Activated naive CD4-positive, alpha-beta T cell treated with anti-CD3 and anti-CD28 coated beads, Interleukin-2, amount 50 U/mL, for 72 hours (primary cell): ENCODE data around the gene MGST1. TPM values are rescaled to one million over a fixed set of nuclear protein-coding genes. Genes with fewer than 3 reads are reported as not detected.

Experiments
- ATAC-seq, 2 donors: fragments of 150-1000 bp; cut with Tn5 transposase; 2 replicates each; pipeline ENCODE4 v1.10.0; 2021; ENCODE audit warnings: mild to moderate bottlenecking in 2 of 2, moderate library complexity in 2 of 2
- DNase-seq, 2 donors: peaks; one replicate each; pipeline ENCODE4 v3.0.0; 2021 to 2022; ENCODE audit warnings: low spot score in 2 of 2
- H3K27ac Mint-ChIP-seq, 2 donors: one replicate each; pipeline ENCODE4 v1.8.0; 2022; ENCODE audit warnings: mild to moderate bottlenecking in 2 of 2, mixed read lengths in 2 of 2
- H3K36me3 Mint-ChIP-seq, 2 donors: one replicate each; pipeline ENCODE4 v1.8.0; 2022; ENCODE audit warnings: mixed read lengths in 2 of 2
- H3K9me3 Mint-ChIP-seq, 2 donors: one replicate each; pipeline ENCODE4 v1.8.0; 2022; ENCODE audit warnings: mixed read lengths in 2 of 2
- total RNA-seq, 2 donors: library from RNA; stranded (reverse); gene quantifications; one replicate each; pipeline ENCODE4 v1.2.3, GENCODE V29; 2022

Gene MGST1, protein sequence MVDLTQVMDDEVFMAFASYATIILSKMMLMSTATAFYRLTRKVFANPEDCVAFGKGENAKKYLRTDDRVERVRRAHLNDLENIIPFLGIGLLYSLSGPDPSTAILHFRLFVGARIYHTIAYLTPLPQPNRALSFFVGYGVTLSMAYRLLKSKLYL
- total RNA-seq, result not detected

DNA sequence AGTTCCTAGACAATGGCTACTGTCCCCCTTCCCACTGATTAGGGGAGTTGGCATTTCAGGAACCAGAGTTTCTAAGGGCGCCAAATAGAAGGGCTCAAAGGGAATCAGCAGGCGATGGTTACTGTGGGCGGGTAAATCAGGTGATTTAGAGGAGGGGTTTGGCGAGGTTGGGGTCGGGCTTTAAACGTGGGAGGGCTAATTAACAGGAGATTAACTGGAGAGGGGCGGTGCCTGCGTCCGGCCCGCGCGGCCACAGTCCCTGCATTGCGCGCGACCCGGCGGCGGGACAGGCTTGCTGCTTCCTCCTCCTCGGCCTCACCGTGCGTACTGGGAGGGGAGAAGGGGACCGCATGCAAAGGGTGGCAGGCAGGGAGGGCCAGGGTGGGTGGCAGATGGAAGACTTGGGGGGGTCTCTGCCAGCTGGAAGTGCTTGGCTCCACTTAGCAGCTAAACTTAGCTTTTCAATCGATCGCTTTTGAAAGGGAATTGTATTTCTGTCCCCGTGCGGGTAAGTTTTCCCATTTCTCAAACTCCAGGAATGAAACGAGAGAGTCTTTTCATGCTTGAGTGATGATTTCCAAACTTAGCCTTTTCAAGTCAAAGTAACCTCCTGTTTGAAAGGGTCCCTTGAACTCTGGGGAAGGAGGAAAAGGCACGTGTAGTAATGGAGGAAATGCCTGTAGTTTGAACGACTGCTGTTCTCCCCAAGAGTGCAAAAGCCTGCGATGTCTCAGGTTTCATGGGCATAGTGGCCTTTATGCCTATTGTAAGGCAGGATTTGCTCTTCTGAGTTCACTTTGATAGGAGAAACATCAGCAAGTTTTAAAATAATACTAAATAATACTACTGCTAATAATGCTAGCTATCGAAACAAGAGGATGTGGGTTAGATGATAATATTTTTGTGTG, at the start of gene MGST1:
MGST1 (plus strand) TSS at position 255 of the 908 bp plus-strand sequence. CDS start 6,608 bp downstream, outside the sequence.
- H3K9me3 Mint-ChIP-seq, result peaks cover 4% of the 10 kb centered on the region in 2 donors
- ATAC-seq, result no peak
- H3K36me3 Mint-ChIP-seq, result peaks cover 0 to 7% of the 10 kb centered on the region in 2 donors
- DNase-seq, result no peak
- no peak within 1 kb of the TSS for H3K27ac Mint-ChIP-seq

DNA sequence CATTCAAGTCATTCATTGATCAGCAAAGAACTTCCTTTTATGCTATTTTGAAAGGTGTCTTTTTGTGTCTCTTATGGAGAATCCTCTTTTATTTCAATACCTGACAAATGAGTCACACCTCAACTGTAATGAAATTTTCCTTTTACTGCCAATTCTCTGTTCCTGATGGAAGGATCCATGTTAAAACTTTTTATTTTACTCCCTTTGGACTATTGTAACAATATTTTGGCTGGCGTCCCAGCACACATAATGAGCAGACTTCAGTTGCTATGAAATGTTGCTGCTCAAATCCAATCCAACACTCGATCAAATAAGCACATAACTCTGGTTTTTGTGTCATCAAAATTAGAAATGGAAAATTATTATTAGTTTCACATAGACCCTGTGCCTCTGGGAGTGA, 48.0 kb upstream of the MGST1 start:
- peaks cover 3 to 9% of the 10 kb centered on the region in 2 donors for H3K9me3 Mint-ChIP-seq
- DNase-seq, result no peak
- no peaks in the 10 kb centered on the region for H3K36me3 Mint-ChIP-seq
- no peak overlapping the region for H3K27ac Mint-ChIP-seq
- no peak for ATAC-seq

DNA sequence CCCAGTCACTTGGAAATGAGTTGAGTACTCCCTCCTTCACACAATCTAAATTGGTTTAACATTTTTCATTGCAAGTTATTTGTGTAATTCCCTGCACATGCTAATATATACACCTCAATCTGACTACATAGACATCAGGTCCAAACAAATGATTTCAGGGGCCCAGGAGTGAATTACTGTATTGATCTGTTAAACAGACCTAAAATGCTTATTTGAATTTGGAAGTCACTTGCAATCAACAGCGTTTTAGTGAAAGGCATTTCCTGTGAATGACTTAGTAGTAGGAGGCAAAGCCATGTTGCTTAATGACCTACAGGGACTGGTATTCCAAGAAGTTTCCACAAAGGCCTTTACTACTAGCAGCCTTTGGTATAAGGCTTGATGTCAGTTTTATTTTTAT, 47.3 kb upstream of the MGST1 start:
- Mint-ChIP-seq H3K27ac (no peak overlapping the region), H3K9me3 (peaks cover 4 to 9% of the 10 kb centered on the region in 2 donors), H3K36me3 (no peaks in the 10 kb centered on the region)
- DNase-seq (no peak), ATAC-seq (no peak)

DNA sequence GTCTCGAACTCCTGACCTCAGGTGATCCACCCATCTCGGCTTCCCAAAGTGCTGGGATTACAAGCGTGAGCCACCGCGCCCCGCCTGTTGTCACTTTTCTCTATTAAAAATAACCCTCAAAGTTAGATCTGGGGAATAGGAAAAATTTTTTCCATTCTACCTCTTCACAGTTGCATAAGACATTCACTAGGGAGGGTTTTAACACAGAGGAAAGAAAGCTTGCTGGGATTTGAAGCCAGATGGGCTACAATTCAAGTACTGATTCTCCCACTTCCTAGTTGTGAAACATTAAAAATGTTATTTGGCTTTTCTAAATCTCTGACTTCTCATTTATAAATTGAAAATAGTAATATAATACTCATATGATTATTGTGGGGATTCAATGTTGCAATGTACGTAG, 46.7 kb upstream of the MGST1 start:
- Mint-ChIP-seq H3K36me3 (no peaks in the 10 kb centered on the region), H3K9me3 (peaks cover 6 to 9% of the 10 kb centered on the region in 2 donors), H3K27ac (no peak overlapping the region)
- ATAC-seq, result no peak
- DNase-seq, result no peak

DNA sequence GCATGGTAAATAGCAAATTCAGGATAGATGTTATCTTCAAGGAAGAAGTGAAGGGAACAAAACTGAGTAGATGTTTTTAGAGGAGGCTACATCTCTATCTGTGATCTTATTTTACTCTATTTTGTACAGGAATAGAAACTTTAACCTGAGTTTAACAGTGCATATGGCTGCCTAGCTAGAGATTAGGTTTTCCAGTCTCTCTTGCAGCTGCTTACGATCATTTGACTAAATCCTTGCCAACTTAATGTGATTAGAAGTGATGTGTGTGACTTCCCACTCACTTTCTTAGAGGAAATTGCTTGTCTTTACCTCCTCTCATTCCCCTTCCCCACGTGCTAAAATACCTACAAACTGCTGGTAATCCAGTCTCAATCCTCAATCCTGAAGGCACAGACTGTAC, 43.5 kb upstream of the MGST1 start:
- H3K27ac Mint-ChIP-seq, result no peak overlapping the region
- DNase-seq (no peak), ATAC-seq (no peak)
- peaks cover 6 to 7% of the 10 kb centered on the region in 2 donors for H3K9me3 Mint-ChIP-seq
- no peaks in the 10 kb centered on the region for H3K36me3 Mint-ChIP-seq

DNA sequence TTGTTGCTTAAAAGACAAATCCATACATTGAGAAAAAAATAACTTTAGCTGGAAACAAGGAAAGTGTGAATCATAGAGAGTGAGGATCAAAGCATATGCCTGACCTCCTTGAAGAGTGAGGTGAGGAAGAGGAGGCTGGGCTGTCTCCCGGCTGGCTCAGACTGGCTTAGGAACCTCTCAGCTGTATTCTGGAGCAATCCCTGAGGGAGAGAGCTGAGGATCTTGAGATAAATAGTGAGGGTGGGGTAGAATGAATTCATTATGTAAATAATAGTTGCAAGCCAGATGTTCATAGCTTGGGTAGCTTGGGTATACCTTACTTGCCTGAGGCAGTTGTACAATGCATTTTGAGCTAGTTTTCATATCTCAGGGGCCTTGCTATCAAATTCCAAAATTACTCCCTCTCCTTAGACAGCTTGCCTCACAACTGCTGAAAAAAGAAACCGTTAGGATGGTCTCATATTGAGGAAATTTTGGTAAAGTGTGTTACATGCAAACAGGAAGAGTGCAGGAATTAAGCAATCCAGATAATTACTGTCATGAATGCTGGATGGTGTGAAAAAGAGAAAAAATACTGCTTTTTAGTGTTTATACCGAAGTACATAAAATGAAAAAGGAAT, 39.5 kb upstream of the MGST1 start:
- peaks cover 20 to 29% of the 10 kb centered on the region in 2 donors for H3K9me3 Mint-ChIP-seq
- H3K27ac Mint-ChIP-seq, result no peak overlapping the region
- no peak for ATAC-seq

DNA sequence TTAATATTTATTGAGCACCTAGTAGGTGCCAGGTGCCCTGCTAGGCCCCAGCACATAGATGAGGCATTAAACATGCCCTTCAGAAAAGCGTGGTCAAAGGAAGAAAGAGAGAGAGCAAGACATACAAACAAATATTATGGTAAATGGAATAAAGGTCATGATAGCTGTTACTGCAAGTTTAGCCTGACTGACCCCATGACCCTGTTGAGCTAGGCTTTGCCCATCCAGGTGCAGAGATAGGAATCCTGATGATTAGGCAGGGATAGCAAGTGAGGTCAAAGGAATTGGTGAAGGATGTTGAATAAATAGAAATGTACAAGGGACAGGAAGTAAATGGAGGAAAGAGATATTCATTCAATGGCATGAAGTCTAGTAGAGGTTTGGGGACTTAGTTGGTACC, 36.5 kb upstream of the MGST1 start:
- Mint-ChIP-seq H3K9me3 (peaks cover 17 to 40% of the 10 kb centered on the region in 2 donors), H3K36me3 (peaks cover 0 to 5% of the 10 kb centered on the region in 2 donors), H3K27ac (no peak overlapping the region)
- no peak for ATAC-seq
- DNase-seq, result no peak

More for the DNA sequence above, 39.5 kb upstream of the MGST1 start:
- no peaks in the 10 kb centered on the region for H3K36me3 Mint-ChIP-seq
- no peak for DNase-seq

DNA sequence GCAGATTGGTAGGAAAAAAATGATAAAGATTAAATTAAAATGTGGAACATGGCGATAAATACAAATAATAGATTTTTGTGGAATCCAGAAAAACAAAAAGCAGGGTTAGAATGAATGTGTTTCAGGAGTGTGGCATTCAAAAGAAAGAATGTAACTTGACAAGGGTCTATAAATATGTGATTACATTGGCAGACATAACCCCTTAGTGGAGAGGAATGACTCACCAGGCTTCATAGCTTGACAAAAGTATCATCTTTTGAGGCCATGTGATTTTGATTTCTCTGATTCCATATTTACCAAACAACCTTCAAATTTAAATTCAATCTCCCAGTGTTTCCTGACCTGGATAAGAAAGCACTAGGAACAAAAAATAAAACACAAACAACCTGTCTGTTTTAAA, 24.4 kb upstream of the MGST1 start:
- ATAC-seq, result no peak
- no peak for DNase-seq
- Mint-ChIP-seq H3K9me3 (peaks cover 12 to 32% of the 10 kb centered on the region in 2 donors), H3K36me3 (no peaks in the 10 kb centered on the region), H3K27ac (no peak overlapping the region)

DNA sequence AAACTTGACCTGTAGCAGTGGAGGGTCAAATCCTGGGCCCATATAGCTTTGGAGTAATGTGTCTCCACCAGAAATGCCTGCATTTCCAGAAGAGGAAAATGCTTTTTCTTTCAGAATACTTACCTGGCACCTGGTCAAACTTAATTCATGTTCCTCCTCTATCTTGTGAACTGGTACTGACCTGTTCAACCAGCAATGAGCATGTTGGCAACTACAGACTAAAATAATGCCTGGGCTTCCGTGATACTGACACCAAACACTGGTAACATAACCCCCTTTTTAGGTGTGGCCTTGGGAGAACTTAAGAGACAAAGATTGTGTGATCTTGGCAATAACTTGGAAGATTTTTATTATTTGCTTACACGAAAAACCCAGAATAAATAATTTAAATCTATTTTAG, 23.8 kb upstream of the MGST1 start:
- no peak for ATAC-seq

DNA sequence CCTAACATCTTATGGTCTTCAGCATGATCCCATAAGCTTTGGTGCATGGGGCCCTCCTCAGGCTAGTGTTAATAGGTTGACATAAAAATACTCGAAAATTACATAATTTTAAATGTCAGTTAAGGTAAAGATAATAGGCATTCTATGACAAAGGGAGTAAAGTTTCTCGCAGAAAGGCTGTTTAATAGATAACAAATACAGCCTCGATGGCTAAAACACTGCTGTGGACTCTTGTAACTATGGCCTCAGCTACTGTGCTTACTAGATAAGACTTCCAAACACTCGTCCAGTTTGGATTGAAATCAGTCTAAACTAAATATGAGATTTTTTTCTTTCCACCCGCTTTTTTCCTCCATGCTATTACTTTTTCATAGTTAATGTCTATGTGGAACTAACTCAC, 23.2 kb upstream of the MGST1 start:
- no peak overlapping the region for H3K27ac Mint-ChIP-seq
- H3K36me3 Mint-ChIP-seq, result no peaks in the 10 kb centered on the region
- peaks cover 16 to 36% of the 10 kb centered on the region in 2 donors for H3K9me3 Mint-ChIP-seq
- DNase-seq, result no peak
- no peak for ATAC-seq

More for the DNA sequence above, 23.8 kb upstream of the MGST1 start:
- H3K9me3 Mint-ChIP-seq, result peaks cover 14 to 38% of the 10 kb centered on the region in 2 donors
- DNase-seq, result no peak
- no peaks in the 10 kb centered on the region for H3K36me3 Mint-ChIP-seq
- H3K27ac Mint-ChIP-seq, result no peak overlapping the region

DNA sequence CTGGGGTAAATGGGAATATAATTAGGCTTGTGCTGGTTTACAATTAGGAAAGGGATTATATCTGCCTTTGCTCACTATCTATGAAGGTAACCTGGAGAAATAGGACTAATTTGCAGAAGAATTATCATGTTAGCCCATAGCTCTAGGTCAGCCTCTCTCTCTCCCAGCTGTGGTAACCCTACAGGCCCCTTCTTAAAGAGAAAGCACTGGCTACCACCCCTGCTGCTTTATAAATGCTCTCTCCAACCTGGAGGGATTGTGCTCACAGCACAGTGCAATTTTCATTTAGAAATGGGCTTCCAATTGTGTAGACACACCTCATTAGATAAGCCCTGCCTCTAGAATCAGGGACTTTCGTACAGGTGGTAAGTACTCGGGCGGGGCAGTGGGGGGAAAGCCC, 22.7 kb upstream of the MGST1 start:
- ATAC-seq (no peak), DNase-seq (no peak)
- H3K27ac Mint-ChIP-seq, result no peak overlapping the region

DNA sequence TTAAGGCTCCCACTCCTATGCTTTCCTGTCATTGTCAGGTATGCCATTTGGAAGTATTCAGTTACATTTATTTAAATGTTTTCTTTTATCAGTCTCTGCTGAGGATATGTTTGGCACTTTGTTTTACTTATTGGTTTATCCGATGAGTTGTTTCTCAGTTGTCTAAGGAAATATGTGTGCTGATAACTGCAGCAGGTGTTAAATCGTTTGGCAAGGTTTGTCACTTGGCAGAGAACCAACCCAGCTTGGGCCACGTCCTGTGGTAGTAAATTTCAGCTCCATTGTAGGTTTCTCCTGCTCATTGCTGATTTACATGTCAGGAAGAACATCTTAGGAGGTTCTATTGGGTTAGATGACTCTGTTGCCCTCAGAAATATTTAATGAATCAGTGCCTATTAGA, 22.0 kb upstream of the MGST1 start:
- H3K36me3 Mint-ChIP-seq, result no peaks in the 10 kb centered on the region
- no peak for ATAC-seq

More for the DNA sequence above, 22.7 kb upstream of the MGST1 start:
- H3K36me3 Mint-ChIP-seq, result no peaks in the 10 kb centered on the region
- H3K9me3 Mint-ChIP-seq, result peaks cover 16 to 35% of the 10 kb centered on the region in 2 donors

DNA sequence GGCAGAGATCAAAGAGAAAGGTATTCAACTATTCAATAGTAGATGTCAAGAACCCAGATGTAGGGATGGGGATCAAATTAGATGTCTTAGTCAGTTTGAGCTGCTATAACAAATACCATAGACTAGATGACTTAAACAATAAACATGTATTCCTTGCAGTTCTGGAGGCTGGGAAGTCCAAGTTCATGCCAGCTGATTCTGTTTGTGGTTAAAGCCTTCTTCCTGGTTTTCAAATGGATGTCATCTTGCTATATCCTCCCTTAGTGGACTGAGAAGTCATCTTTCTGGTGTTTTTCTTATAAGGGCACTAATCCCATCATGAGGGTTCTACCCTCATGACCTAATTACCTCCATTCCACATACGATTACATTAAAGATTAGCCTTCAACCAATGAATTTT, 19.5 kb upstream of the MGST1 start:
- ATAC-seq, result no peak
- no peak for DNase-seq
- Mint-ChIP-seq H3K9me3 (peaks cover 9 to 20% of the 10 kb centered on the region in 2 donors), H3K36me3 (no peaks in the 10 kb centered on the region), H3K27ac (no peak overlapping the region)

More for the DNA sequence above, 22.0 kb upstream of the MGST1 start:
- H3K9me3 Mint-ChIP-seq, result peaks cover 16 to 33% of the 10 kb centered on the region in 2 donors
- H3K27ac Mint-ChIP-seq, result no peak overlapping the region
- no peak for DNase-seq

DNA sequence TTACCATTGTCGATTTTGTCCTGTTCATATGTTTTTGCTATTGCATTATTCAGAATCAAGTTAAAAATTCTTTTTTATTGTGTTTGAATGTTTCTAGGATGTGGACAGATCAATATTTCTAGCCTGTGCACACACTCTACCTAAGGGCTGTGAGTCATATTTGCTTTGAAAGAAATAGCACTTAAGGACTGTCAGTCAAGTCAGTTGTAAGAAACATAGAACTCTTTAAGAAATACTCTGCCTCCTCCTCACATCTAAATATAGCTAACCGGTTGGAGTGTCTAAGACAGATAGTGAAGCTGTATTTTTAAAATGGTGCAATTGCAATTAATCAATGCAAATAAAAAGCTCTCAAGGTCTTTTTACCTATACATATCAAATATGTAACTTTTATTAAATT, 17.9 kb upstream of the MGST1 start:
- Mint-ChIP-seq H3K9me3 (peaks cover 17 to 25% of the 10 kb centered on the region in 2 donors), H3K36me3 (no peaks in the 10 kb centered on the region), H3K27ac (no peak overlapping the region)
- ATAC-seq (no peak), DNase-seq (no peak)

DNA sequence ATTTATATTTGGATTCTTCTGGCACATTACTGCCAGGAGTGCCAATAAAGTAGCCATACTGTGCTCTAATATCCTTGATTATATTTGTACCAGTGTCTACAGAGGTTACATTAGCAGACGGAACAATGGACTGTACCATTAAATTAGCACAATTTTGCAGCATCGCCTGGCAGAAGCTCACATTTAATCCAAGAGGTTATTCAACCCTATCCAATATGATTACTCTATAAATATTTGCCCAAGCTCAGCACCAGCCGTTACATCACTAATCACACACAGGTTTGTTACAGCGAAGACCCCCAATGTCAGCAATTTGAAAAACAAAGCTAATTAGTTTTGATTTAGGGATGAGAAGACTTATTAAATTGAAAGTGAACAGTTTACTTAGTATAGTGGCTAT, 16.9 kb upstream of the MGST1 start:
- DNase-seq, result no peak
- Mint-ChIP-seq H3K36me3 (no peaks in the 10 kb centered on the region), H3K9me3 (peaks cover 18 to 28% of the 10 kb centered on the region in 2 donors), H3K27ac (no peak overlapping the region)
- no peak for ATAC-seq

DNA sequence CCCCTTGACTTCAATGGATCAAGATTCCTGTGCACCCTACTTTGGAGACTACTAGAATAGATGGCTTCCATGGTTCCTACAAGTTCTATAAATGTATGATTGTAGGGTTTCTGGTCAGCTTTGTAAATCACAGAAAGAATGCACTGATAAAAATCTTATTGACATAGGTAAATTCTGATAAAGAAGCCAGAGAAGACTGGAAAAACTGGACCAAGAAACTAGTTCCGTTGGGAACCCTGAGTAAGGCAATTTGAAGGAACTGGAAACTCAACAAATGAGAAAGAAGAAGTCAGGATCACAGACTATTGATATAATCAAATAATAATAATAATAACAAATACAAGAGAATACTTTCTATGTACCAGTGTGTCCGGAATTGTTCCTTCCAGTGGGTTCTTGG, 15.4 kb upstream of the MGST1 start:
- DNase-seq (no peak), ATAC-seq (no peak)
- H3K36me3 Mint-ChIP-seq, result no peaks in the 10 kb centered on the region
- no peak overlapping the region for H3K27ac Mint-ChIP-seq
- peaks cover 20 to 26% of the 10 kb centered on the region in 2 donors for H3K9me3 Mint-ChIP-seq

DNA sequence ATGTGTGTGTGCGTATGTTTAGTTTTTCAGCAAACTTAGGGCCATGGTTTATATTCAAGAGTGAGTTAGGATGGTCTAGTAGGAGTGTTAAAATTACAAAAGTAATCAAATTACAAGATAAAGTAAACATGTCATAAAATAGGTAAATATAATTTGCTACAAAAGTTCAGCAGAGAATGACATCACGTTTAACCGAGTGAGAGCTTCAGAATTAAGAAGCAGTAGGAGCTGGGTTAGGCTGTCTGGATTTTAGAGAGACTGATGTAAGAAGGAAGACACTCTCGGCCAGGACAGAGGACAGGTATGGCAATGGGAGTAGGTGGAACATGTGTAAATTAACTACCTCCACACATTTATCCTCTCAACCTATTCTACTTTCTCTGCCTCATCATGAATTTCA, 11.6 kb upstream of the MGST1 start:
- ATAC-seq, result no peak
- Mint-ChIP-seq H3K36me3 (no peaks in the 10 kb centered on the region), H3K9me3 (peaks cover 9 to 17% of the 10 kb centered on the region in 2 donors), H3K27ac (no peak overlapping the region)
- DNase-seq, result no peak
